ENCODE measurements around the gene SHISAL1. TPM values are rescaled to one million over a fixed set of nuclear protein-coding genes. Genes with fewer than 3 reads are reported as not detected.

The SHISAL1 gene
- polyA plus RNA-seq, 1 donor (not counting 4 experiments of a cell fraction or from before 2014, with no cell fraction given): 0.24 TPM

DNA sequence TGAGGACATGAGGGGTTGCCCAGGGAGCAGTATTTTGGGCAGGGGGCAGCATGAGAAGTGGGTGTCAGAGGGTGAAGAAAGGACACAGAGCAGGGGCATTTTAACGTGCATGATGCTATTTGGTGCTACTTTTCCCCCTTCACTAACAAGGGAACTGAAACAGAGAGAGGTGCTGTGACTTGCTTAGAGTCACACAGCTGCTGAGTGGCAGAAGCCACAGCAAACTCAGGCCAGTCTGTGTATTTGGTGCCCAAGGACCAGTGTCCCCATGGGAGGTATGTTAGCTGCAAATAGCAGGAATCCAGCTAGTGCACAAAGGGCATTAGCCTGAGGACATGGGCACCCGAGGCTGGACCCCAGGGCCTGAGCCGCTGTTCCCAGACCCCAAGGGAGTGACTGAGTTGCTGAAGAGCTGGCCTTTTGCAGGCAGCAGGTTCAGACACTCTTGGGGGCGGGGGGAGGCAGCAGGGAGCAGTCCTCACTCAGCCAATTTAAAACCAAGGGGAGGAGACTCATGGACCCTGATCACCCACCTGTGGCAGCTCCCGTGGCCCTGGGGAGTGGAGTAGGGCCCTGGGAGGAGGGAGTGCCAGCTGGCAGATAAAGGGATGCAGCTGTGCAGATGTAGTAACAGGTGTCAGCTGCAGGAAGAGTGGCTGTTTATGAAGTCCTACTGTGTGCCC is 117.4 kb downstream of the SHISAL1 start:
- H3K27ac ChIP-seq (ENCODE audit: control insufficient read depth, insufficient read depth, low read length): no peak overlapping the region
- no peaks in the 10 kb centered on the region for H3K79me2 ChIP-seq (ENCODE audit: control insufficient read depth, insufficient read depth, low read length)
- no peaks in the 10 kb centered on the region for H3K9me1 ChIP-seq (ENCODE audit: control insufficient read depth, extremely low read depth, insufficient read depth, low read length)
- no peak for TF ChIP-seq EZH2 (IDR thresholded peaks at IDR 0.05; ENCODE audit: low read length)
- TF ChIP-seq, protein P1, sequence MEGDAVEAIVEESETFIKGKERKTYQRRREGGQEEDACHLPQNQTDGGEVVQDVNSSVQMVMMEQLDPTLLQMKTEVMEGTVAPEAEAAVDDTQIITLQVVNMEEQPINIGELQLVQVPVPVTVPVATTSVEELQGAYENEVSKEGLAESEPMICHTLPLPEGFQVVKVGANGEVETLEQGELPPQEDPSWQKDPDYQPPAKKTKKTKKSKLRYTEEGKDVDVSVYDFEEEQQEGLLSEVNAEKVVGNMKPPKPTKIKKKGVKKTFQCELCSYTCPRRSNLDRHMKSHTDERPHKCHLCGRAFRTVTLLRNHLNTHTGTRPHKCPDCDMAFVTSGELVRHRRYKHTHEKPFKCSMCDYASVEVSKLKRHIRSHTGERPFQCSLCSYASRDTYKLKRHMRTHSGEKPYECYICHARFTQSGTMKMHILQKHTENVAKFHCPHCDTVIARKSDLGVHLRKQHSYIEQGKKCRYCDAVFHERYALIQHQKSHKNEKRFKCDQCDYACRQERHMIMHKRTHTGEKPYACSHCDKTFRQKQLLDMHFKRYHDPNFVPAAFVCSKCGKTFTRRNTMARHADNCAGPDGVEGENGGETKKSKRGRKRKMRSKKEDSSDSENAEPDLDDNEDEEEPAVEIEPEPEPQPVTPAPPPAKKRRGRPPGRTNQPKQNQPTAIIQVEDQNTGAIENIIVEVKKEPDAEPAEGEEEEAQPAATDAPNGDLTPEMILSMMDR (optimal IDR thresholded peaks at IDR 0.05 in 1 of 3, IDR thresholded peaks at IDR 0.05 in 1 of 3, conservative IDR thresholded peaks at IDR 0.05 in 1 of 3; ENCODE audit: extremely low read depth in 1 of 3, insufficient read depth in 2 of 3, low read length in 3 of 3): no peak
- DNase-seq (ENCODE audit: low read depth, low spot score) (no peak), FAIRE-seq (no peak)
- H2AFZ ChIP-seq (ENCODE audit: control insufficient read depth, low read length): no peak overlapping the region
- no peak overlapping the region for H3K9ac ChIP-seq (ENCODE audit: control insufficient read depth, extremely low read depth, insufficient read depth, low read length)
- dilution Hi-C loops (cut with MboI; ENCODE audit: extremely low pct_ligation_motif_present, low sequenced_read_pairs): no loop called here
- H4K20me1 ChIP-seq (ENCODE audit: control insufficient read depth, extremely low read depth, insufficient read depth, low read length): no peaks in the 10 kb centered on the region
- H3K4me3 ChIP-seq (ENCODE audit: control insufficient read depth in 2 of 3, extremely low read depth in 1 of 3, insufficient read depth in 2 of 3, low read depth in 1 of 3, low read length in 3 of 3): no peak overlapping the region
- H3K9me3 ChIP-seq (ENCODE audit: control insufficient read depth, low read depth, low read length): no peaks in the 10 kb centered on the region
- no peak overlapping the region for H3K4me2 ChIP-seq (ENCODE audit: control insufficient read depth, extremely low read depth, insufficient read depth, low read depth, low read length)
- peaks cover 20% of the 10 kb centered on the region for H3K27me3 ChIP-seq (ENCODE audit: control insufficient read depth, extremely low read depth, insufficient read depth, low read length)
- no peaks in the 10 kb centered on the region for H3K4me1 ChIP-seq (ENCODE audit: control insufficient read depth, extremely low read depth, insufficient read depth, low read length)
- no peaks in the 10 kb centered on the region for H3K36me3 ChIP-seq (ENCODE audit: control insufficient read depth in 2 of 2, extremely low read depth in 1 of 2, insufficient read depth in 2 of 2, low read length in 2 of 2)

- no peak for DNase-seq (ENCODE audit: low read depth, low spot score)
- Histone ChIP-seq H3K9ac (ENCODE audit: control insufficient read depth, extremely low read depth, insufficient read depth, low read length) (no peak overlapping the region), H4K20me1 (ENCODE audit: control insufficient read depth, extremely low read depth, insufficient read depth, low read length) (no peaks in the 10 kb centered on the region), H3K9me1 (ENCODE audit: control insufficient read depth, extremely low read depth, insufficient read depth, low read length) (no peaks in the 10 kb centered on the region), H3K4me3 (ENCODE audit: control insufficient read depth in 2 of 3, extremely low read depth in 1 of 3, insufficient read depth in 2 of 3, low read depth in 1 of 3, low read length in 3 of 3) (no peak overlapping the region), H2AFZ (ENCODE audit: control insufficient read depth, low read length) (no peak overlapping the region), H3K4me1 (ENCODE audit: control insufficient read depth, extremely low read depth, insufficient read depth, low read length) (no peaks in the 10 kb centered on the region), H3K27ac (ENCODE audit: control insufficient read depth, insufficient read depth, low read length) (no peak overlapping the region), H3K9me3 (ENCODE audit: control insufficient read depth, low read depth, low read length) (no peaks in the 10 kb centered on the region), H3K36me3 (ENCODE audit: control insufficient read depth in 2 of 2, extremely low read depth in 1 of 2, insufficient read depth in 2 of 2, low read length in 2 of 2) (no peaks in the 10 kb centered on the region), H3K4me2 (ENCODE audit: control insufficient read depth, extremely low read depth, insufficient read depth, low read depth, low read length) (no peak overlapping the region), H3K27me3 (ENCODE audit: control insufficient read depth, extremely low read depth, insufficient read depth, low read length) (peaks cover 22% of the 10 kb centered on the region), H3K79me2 (ENCODE audit: control insufficient read depth, insufficient read depth, low read length) (no peaks in the 10 kb centered on the region)
- no peak for TF ChIP-seq EZH2 (IDR thresholded peaks at IDR 0.05; ENCODE audit: low read length)
- TF ChIP-seq, protein P1 (optimal IDR thresholded peaks at IDR 0.05 in 1 of 3, IDR thresholded peaks at IDR 0.05 in 1 of 3, conservative IDR thresholded peaks at IDR 0.05 in 1 of 3; ENCODE audit: extremely low read depth in 1 of 3, insufficient read depth in 2 of 3, low read length in 3 of 3): no peak
- FAIRE-seq: no peak
- dilution Hi-C loops (cut with MboI; ENCODE audit: extremely low pct_ligation_motif_present, low sequenced_read_pairs): no loop called here
Observed at GRCh38 chr22:44194569-44194968, 118.2 kb downstream of the SHISAL1 start.

Other genes with a start within 250 kb of the SHISAL1 start
- not detected in 3 replicates for gene PARVG, start 132.0 kb downstream of the SHISAL1 start, polyA plus RNA-seq
- 5.0 to 7.6 TPM (median 6.7 TPM) in 3 replicates for gene RTL6, start 185.3 kb upstream of the SHISAL1 start, polyA plus RNA-seq